NCI-H2227 (cell line): ENCODE results near the gene PYROXD2.
"Not testable (repeated sequence)": the region's sequence is repeated elsewhere in the genome, so short reads cannot be mapped to it uniquely, and the experiment has no call there.

ENCODE experiments used
- DNase-seq: peaks from one replicate; lab custom pipeline; 2025; ENCODE audit not compliant: unreplicated experiment; lab: John Stamatoyannopoulos, UW

The PYROXD2 gene

DNA sequence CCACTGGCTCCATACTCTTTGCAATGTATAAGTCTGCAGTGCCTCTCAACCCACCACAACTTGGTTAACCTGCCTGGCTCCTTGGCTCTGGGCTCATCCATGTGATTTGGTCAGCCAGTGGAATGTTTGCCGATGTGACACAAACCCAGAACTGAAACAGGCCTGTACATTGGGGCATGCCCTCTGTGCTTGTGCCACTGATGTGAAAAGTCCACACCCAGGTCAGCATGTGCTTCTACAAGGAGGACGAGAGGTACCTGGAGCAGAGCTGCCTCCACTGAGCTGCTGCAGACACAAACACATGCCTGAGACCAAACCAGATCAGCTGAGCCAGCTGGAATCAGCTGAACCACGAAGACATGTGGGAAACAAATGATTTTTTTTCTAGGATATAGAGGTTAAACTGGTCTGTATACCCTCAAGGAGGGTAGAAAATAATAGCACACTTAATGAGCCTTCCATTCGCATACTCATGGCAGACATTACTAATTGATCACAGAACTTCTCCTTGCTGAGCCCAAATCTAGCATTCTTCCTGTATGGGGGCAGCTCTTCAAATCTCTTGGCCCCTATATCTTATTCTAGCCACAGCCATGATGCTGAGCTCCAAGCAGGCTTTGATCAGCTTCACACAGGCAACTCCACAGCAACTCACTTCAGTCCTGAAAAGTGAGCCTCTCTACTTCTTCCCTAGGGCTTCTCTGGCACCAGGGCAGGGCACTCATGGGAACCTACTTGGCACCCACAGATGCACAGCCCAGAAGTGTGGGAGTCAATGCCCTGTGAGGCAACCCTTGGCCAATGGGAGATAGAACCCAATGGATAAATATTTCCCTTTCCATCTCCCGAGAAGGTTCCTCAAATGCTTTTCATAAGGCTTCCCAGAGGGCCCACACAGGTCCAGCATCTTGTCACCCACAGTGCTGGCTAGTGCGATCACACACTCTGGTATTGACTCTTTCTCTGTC is 18.6 kb downstream of the PYROXD2 start:
- DNase-seq: no peak

DNA sequence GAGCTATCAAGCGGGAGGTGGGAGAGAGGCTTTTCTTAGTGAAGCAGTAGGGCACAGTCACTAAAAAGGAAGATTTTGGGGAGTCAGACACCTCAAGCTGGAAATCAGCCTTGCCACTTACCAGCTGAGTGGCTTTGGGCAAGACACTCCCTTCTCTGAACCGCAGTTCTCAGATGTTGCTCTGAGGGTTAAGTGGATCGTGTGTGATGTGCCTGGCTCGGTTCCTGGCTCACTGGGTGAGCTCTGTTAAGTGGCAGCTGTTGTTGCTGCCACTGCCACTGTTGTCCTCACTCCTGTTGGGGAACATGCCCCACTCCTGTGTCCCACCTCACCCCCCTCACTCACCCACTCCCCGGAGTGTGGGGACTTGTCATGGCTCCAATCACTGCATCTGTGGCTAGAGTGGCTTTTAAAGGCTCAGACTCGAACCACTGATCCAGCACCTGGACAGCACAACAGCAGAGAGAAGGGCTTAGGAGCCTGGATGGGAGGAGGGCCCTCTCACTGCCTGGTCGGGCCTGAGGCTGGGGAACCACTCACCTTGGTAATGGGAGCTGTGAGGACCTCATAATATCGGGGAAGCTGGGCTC is 20.0 kb downstream of the PYROXD2 start:
- DNase-seq: no peak

DNA sequence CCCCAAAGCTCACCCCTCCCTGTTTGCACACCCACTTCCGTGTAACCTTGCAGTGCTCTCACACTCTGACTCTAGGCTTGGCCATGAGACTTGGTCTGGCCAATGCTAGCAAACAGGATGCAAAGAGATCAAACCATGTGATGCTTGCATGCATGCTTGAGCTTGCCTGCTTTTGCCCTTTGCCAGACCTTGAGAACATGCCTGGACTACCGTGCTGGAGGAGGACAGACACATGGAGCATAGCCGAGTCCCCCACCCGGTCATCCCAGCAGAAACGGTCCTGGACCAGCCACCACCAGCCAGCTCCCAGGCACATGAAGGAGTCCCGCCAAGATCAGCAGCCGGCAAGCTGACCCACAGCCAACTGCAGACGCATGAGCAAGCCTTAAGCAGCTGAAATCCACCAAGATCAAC is 23.4 kb downstream of the PYROXD2 start:
- DNase-seq: no peak

DNA sequence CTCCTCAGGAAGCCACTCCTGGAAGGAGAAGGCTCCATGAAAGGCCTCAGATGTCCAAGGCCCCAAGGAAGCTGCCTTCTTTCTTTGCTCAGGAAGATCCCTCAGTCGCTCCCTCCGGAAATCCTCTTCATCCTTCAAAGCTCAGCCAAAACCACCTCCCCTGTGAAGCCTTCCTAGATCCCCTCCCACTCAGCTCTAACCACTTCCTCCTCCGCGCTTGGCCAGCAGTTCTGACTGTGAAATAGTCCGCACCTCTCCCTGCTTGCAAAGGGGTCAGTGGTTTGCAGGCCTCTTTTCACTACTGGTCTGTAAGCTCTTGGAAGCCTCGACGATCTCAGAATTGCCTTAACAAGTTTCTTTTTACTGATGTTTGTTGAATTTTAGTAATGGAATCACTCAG is 23.9 kb downstream of the PYROXD2 start:
- DNase-seq: no peak

DNA sequence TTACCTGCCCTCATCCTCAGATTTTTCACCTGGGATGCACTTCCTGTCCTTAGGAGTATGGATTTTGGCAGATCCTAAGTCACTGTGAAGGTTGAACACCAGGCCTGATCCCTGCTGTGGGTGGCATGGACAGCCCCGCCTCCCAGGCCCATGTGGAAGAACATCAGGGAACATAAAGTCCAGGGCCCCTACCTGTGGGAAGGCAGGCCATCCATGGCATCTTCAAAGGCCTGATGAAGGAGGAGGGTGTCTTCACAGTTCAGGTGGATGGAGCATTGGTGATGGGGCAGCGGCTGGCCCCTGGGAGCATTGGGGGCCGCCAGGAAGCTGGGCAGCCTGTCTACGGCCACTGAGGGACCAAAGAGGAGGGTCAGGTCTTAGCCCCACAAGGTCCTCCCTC is 24.6 kb downstream of the PYROXD2 start:
- no peak for DNase-seq

DNA sequence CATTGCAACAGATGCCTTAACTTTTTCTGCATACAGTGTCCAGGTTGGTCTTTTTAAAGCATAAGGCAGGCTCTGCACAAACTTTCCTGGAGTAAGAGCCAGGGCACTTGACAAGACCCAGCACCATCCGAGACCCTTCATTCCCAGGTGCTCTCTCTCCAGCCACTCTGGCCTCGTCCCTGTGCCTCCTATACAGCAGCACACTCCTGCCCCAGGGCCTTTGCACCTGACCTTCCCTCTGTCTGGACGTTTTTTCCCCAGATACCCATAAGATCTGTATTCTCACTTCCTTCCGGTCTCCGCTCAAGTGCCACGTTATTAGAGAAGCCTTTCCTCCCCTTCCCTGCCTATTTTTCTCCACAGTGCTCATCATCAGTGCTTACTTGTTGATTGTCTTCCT is 25.6 kb downstream of the PYROXD2 start:
- no peak for DNase-seq

DNA sequence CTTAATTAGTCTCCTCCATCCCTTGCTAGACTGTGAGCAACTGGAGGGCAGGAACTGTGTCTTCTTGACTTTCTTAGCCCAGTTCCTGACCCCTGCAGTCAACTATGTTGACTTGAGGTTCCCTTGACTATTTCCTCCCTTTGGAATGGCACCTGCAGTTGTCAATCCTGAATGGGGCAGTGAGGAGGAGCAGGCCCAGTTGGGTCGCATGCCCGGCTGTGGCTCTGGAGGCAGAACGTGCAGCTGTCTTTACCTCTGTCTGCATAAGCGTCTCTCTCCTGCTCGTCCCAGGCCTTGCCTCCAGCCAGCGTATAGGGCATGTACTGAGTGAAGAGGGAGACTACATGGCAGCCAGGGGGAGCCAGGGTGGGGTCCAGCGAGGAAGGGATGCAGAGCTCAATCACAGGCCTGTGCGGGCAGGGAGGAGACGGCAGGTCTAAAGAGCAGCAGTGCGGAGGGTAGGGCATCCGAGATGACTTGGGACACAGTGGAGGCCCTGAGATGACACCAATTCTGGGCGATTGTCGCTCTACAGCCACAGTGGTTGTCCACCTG is 26.8 kb downstream of the PYROXD2 start:
- DNase-seq: no peak

DNA sequence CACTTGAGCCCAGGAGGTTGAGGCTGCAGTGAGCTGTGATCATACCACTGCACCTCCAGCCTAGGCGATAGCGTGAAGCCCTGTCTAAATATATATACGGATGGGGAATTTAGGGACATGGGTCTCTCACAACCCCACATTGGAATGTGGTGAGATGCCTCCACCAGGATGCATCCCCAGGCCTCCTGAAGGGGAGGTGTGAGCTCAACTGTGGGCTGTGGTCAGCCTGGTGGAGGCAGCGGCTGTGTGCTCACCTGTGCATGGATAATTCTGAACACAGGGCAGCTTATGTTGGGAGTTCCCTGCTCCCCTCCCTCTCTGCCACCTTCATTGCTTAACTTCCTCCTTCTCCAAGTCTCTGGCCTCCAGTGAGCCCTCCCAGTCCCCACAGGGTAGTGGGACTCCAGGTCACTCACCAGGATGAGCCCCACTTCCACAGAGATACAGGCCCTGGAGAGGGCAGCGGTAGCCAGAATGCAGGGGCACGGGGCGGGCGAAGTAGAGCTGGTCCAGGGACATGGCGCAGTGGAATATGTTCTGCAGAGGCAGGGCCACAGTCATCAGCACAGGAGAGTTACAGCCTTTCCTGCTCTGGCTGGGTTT is 30.4 kb downstream of the PYROXD2 start:
- DNase-seq: no peak

DNA sequence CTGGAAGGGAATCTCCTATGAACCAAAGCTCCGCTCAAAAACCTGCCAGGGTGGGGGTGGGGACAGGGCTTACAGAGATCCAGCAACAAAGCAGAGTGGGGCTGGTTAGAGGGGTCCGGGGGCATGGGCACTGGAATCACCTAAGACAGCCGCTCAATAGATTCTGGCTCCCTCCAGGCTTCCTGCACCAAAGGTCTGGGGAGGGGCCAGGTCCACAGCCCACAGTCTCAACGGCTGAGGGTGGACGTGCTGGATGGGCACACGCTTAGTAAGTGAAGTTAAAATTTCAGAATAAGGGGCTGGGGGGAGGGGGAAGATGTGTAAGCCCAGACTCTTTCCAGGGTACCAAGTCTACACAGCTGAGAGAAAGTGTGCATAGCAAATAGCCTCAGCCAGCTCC is 31.1 kb downstream of the PYROXD2 start:
- no peak for DNase-seq

DNA sequence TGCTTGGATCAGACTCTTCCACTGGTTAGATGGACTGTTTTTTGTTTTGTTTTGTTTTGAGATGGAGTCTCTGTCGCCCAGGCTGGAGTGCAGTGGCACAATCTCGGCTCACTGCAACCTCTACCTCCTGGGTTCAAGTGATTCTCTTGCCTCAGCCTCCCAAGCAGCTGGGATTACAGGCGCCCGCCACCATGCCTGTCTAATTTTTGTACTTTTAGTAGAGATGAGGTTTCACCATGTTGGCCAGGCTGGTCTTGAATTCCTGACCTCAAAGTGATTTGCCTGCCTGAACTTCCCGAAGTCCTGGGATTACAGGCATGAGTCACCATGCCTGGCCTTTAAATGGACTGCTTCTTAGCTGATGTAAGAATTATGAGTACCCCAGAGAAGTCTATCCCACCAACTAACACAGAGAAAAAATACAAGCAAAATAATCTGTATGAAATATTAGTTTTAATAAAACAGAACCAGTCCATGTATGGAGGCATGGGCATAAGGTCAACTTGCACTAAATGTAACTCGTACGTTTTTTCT is 31.8 kb downstream of the PYROXD2 start:
- DNase-seq: not testable (repeated sequence)

DNA sequence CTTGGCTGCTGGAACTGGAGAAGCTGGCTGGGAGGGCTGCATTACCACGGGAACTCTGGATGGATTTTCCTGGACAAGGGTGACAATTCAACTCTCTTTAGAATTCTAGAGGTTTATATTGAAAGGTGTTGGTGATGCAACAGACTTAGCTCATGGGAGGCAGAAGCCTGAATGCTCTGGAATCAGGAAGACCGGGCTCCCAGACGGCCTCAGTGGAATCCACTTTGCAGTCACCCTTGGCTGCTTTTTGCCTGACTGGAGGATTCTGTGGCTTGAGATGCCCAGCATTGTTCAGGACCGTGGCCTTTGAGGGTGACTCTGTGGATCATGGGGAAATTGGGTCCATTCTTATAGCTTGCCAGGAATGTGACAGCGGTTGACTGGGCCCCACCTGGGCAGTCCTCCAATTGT is 32.3 kb downstream of the PYROXD2 start:
- DNase-seq: no peak

DNA sequence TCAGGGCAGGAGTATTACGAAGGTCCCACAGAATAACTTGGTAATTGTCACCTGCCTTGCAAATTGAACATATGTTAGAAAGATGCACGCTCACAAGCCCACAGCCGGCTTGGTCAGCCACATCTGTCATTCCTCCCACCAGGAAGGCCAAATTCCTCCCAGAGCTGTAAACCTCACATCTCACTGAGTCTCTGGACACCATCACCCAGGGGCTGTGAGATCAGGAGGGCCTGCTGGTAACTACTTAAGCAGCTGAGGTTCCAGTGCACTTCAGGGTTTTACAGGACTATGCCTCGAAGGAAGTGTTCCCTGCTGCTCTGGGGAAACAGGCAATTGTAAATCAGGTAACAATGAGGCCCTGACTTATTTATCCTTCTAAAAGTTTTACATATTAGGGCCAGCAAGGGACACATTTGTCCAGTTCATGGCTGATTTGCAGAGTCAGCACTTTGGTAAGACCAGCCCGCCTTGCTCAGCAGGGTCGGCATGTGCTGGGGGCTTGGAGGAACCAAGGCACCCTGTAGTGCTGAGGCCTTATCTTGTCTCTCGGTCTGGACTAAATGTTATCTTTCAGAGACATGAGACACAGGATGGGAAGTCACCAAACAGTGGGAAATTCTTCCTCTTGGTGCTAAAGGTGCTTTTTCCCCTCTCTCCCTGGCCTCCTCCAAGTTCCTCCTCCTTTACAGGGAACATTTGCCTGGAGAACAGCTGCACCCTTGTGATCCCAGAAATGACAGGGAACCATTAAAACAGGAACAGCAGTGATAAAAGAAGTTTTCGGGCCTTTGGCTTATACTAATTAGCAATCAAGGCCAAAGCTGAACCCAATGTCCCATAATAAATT is 34.3 kb downstream of the PYROXD2 start:
- no peak for DNase-seq

DNA sequence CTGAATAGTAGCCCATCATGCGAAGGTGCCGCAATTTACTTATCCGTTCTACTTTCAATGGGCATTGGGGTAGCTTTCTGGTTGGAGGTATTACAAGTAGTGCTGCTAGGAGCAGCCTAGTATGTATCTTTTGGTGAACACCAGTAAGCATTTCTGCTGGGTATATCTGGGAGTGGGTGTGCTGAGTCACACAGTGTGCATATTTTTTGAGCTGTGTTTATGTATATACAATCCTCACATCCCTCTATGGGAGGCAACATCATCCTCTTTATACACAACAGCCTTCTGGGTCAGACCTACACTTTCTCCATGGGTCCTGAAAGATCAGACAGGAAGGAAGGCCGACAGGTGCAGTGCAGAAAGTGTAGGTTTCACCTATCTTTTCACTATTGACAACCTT is 36.3 kb downstream of the PYROXD2 start:
- no peak for DNase-seq

DNA sequence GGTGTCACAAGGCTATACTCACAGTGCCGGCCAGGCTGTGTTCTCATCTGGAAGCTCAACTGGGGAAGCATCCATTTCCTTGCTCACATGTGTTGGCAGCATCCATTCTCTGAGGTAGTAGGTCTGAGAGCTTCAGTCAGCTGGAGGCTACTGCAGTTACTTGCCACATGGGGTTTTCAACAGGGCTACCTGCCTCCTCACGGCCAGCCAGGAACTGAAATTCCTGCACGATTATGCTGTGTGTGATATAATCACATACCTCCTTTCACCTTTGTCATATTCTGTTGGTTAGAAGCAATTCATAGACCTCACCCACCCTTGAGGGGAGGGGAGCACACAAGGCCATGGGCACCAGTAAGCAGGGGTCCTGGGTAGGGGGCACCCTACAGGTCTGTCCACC is 37.4 kb downstream of the PYROXD2 start:
- DNase-seq: no peak

DNA sequence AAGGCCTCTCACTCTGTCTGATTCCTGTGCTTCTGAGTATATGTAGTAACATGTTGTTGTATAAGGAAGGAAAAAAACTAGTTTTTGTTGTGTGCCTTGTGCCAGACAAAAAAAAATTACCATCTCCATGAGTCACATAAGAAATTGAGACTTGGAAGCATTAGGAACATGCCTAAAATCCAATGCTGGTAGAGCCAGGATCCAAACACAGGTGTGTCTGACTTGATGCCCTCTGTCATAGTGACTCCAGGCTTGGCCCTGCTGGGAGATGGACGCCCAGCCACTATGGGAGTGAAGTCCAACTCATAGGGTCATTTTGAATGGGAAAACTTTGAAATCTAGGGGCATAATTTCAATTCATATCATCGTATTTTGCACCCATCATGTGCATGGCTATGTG is 38.0 kb downstream of the PYROXD2 start:
- DNase-seq: no peak

DNA sequence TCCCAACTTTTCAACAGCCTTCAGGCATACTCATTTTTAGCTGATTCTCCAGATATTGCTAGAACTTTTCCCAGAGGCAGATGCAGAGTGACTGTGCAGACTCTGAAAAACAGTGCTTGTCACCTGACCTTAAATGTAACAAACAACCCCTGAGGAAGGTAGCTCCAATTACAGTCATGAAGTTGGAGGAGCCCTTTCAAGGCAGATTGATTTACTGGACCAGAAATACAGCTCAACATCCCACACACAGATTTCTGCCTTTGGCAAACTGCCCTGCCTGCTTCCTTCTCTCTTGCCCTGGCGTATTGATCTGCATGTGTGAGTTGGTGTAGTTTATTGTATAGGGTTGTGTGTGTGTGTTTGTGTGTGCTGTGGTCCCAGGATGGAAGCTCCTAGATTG is 38.5 kb downstream of the PYROXD2 start:
- no peak for DNase-seq

DNA sequence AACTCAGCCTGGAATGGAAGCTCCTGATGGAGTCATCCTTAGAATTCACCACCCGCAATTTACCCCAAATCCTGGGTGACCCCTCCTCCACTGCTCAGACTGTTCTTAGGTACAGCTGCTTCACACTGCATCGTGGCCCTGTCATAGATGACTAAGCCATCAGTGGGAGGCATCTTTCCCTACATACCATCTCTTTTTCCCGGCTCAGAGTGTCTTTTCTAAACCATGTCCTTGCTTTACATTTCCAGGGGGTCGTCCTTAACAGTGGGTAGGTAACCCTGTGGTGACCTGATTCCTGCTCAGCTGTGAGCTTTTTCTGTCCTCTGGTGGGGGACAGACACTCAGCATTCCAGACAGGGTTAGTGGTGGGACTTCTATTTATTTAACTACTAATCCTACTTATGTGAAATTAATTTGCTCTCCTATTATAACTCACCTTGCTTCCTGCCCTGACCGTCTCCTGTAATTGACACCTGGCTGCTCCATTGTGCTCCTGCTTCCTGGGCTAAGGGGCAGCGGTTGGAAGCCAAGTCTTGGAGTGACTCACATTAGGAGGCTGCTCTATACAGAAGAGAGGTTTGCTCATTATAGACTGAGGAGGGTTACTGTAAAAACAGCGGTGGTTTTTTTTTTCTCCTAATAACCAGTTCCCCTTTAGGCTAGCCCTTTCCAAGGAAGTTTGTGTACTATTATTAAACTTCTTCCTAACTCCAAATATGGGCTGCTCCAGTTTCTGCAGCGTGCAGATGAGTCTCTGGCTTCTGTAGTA is 40.6 kb downstream of the PYROXD2 start:
- DNase-seq: peak; percentile 4

DNA sequence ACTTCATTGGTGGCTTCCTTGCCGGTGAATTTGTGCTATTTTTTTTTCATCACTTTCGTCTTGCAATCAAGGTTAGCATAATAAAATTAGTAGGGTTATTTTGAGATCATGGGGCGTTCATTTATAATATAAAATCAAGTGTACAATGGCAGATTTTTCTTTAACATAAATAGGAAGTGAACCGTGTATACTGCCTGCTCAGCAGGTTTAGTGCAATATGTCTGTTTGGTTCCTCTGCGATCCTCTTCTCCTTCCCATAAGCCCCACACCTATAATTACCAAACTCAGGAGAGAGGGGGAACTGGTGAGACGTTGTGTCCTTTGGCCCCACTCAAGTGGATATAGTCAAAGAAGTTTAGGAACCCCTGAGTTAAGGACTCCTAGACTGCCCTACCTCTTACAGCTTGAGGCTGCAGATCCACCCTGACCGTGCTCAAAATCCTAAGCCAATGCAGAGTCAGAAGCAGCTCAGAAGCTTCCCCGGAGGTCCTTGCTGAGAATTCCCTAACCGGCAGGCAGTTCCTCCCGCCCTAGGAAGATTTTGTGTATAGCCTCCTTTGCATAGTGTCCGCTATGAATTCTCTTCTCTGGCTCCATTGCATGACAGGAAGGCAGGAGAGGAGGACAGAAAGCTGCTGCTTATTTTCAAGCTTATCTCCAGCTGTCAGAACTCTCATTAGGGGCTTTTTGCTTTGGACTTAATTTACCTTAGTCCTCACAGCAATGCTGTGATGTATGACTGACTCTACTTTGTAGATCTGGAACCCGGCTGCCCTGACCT is 41.5 kb downstream of the PYROXD2 start:
- peak; percentile 23 for DNase-seq
